GM19328 (cell line): ENCODE results near the gene CRLF1.
"Not testable (repeated sequence)": the region's sequence is repeated elsewhere in the genome, so short reads cannot be mapped to it uniquely, and the experiment has no call there.

Experiments
- ATAC-seq: cut with Tn5 transposase; IDR thresholded peaks from one replicate; pipeline ENCODE4 v1.9.1; 2021; ENCODE audit warnings: mild to moderate bottlenecking, moderate library complexity; ENCODE audit not compliant: unreplicated experiment

The CRLF1 gene

DNA sequence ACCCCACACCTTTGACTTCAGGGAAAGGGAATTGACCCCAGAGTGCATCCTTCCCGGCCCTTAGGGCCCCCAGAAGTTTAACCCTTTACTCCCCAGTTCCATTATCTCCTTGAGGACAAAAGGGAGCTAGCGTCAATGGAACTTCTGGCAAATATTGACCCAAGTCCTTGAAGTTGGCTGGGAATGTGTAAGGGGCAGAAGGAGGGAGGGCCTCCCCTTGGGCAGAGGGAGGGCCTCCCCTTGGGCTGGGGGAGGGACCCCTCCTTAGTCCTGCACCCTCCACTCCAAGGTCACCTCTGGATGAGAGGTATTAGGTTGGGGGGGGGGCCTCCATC is 3.1 kb upstream of the CRLF1 start:
- no peak for ATAC-seq

GRCh38 chr19:18608805-18609716 is 2.5 kb upstream of the CRLF1 start:
- no peak for ATAC-seq

DNA sequence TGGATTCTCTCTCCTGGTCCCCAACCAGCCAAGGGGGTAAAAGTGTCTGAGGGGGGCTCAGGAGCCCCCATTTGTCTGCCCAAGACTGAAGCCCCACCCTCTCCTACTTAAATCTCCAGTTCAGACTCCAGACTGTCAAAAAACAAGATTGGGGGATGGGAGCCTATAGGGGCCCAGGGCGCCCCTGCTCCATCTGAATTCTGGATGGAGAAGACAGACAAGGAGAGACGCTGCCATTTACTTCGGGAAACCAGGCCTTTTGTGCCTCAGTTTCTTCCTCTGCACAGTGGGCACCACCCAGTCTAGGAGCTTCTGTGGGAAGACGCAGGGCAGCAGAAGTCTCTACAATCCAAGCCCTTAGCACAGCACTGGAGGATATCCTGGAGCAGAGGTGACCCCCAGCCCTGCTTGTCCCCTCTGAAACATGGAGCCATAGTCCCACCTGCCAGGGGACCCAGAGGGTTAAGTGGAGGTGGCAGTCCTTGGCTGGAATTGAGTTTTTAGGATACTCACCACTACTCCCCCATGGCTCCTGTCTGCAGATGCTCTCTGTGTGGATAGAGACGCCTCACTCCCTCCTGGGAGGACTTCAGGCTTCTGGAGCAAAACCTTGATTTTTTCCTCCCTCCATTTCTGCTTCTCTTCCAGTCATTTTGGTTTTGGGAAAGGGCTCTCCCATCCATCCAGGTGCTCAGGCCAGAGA is 1.7 kb upstream of the CRLF1 start:
- ATAC-seq = no peak

- ATAC-seq = no peak
Measured at GRCh38 chr19:18607226-18608101, 865 bp upstream of the CRLF1 start.

DNA sequence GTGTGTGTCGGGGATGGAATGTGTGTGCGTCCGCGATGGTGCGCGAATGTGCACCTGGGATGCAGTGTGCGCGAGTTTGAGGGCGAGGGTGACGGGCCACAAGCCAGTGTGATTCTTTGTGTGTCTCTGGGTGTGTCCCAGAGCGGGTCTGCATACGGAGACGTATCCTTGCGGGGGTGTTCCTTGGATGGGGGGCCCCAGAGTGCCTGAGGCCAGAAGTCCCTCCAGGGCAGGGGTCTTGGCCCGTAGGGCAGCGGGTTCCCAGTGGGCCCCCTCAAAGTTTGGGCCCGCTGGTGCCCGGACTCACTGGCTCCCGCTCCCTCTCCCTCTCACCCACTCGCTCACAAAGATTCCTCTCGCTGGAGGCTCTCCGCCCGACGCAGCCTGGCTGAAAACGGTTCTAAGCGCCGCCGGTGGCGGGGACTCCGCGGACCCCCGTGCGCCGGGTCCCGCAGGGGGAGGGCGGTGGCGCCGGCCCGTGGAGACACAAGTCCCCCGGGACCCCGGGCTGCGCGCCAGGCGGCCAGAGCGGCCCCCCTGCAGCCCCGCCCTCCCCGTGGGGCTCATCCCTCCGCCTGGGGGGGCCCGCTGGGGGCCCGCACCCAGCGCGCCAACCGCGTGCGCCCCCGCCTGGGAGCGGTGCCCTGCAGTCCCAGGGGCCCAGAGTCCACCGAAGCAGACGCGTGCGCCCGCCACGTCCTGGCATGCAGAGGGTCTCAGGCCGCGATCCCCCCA is 886 bp downstream of the CRLF1 start:
- ATAC-seq = no peak

DNA sequence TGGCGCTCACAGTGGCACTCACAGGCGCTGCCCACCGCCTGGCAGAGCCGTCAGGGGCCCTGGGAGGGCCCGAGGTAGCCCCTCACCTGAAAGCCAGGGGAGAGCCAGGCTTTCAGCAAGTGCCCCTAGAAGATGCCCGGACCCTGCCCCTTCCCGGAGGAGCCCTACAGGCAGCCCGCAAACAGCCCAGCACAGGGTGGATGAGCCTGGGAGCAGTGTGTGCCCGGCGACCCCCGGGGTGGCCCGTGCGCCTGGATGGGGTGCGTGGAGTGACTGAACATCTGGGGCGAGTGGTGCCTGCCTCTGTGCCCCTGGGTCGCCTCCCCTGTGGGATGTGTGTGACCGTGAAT is 1.4 kb downstream of the CRLF1 start:
- ATAC-seq = no peak

DNA sequence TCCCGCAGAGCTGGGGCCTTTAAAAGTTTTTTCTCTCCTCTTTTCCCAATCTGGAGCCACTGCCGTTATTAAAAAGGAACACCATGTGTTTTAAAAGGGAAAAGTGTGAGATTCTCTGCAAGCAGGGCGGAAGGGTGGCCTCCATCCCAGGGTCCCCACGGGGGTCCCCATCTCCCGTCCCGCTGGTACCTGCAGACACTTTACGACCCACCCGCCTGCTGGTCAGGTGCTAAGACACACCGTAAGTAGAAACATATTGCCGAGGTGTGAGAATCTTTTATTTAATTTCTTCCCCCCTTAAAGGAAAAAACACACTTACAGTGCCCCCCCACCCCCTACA is 1.8 kb downstream of the CRLF1 start:
- ATAC-seq = no peak

DNA sequence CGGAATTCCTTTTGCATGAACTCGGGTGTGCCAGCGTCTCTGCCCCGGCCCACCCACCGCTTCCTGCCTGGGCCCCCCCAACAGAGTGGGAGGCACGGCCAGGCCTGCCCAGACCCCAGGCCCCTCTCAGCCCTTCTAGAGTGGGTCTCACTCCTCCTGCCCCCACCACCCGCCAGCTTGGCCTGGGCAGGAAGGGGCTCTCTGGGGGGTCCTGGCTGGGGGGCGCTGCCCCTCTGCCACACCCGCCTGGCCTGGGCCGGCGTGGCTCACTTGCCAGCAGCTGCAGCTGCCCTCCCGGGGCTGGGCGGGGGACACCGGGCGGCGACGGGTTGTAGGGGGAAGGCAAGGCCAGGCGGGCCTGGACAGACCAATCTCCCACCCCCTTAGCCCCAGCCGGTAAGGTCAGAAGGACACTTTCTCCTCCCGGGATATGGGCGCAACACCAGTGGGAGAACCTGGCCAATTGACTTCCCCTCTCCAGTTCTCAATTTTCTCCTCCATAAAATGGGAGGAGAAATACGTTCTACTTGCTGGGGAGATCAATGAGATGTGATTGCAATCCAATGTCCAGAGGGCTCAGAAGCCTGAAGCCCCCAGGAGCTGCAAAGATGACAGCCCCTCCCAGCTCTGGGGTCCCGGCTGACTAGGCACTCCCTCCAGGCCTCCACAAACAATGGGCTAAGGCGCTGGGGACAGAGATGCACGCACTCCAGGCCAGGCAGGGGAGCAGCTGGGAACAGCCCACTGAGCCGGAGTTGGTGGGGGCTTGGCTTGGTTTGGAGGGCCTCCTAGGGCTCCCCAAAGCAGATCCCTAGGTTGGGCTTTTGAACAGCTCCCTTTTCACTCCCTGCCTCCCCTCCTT is 2.4 kb downstream of the CRLF1 start:
- ATAC-seq = no peak

DNA sequence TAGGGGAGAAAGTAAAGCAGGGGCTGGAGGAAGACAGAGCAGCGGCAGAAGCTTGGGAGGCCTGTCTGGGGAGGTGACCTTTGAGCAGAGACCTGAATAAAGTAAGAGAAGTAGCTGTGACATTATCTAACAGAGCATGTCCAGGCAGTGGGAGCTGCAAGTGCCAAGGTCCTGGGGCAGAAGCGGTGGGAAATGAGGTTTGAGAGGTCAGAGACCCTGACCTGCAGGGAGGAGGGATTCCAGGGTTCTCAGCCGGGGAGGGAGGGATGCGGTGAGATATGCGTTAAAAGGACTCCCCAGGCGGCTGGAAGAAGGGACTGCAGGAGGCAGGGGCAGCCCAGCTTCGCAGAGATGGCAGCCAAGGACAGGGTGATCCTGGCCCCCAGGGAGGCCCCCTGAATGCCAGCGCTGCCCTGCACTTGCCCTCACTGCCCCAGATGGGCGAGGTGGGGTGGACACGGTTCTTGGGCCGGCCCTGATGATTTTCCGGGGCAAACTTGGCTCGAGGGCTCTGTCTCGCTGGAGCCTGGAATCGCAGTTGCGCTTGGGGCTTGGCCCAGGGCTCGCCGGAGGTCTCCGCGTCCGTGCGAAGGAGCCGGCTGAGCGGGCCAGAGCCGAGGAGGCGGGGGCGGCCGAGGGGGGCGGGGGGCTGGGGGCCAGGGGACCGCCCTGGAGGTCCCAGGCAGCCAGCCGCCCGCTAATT is 3.2 kb downstream of the CRLF1 start:
- no peak for ATAC-seq

DNA sequence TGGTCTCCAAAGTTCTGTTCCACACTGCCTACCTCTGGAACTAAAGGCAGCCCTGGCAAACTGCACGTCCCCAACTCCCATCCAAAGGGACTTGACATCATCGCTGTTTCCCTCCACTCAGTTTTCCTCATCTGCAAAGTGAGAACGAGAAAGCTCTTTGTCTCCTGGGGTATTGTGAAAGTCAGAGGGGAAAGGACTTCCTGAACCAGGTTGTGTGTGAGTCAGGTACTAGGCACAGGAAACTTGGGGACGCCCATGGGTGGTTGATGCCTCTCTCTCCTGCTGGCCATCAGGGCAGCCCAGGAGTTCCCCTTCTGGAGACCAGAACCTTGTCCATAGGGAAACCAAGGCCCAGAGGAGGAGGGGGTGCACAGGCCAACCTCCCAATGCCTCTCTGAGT is 4.7 kb downstream of the CRLF1 start:
- ATAC-seq = no peak

- ATAC-seq = not testable (repeated sequence)
Measured at GRCh38 chr19:18600692-18601397, 5.8 kb downstream of the CRLF1 start.

- ATAC-seq = no peak
Measured at GRCh38 chr19:18599485-18599884, 7.1 kb downstream of the CRLF1 start.

DNA sequence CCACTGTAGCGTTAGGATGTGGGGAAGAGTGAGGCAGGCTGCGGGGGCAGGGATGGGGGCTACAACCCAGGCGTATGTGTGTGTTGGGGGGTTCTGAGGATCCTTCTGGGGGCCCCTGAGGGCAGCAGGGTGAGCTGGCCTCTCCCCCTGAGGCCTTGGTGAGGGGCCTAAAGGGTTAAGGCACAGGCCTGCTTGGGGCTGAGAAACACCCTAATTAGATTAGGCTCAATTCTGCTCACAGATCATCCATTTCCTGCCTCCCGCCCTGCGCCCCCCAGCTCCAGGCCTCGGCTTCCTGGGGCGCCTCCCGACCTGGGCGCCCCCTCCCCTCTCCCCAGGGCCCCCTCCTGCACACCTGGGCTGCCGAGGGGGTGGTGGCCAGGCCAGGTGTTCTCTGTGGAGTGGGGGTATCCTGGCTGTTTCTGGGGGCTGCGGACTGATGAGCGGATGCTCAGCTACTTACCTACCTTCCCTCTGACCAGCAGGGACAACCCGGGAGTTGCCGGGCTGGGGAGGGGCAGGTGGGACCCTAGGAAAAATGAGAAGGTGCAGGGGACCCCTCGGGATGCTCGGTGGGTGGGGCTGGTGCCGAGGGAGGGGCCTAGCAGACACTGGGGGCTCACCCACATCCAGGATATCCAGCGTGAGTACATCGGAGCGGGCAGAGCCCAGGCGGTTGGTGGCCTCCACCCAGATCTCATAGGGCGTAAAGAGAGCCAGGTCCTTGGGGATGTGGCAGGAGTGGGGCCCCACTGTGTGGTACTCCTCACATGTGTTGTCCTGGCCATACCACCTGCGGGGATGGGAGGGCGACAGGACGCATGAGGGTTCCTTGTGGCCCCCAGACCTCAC is 8.6 kb downstream of the CRLF1 start:
- ATAC-seq = no peak

DNA sequence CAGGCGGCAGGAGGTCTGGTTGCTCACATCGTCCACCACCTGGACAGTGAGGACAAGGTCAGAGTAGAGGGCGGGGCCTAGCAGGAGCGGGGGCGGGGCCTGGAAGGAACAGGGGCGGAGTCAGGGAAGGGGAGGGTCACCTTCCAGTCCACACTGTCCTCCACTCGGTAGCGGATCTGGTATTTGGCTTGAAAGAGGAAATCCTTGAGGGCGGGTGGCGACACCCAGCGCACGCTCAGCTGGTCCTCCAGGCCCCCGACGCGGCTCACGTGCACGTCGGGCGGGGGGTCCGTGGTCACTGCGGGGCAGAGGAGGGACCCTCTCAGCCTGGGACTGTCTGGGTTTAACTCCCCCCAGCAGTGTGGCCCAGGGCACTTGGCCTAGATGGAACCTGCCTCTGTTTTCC is 9.8 kb downstream of the CRLF1 start:
- no peak for ATAC-seq

- no peak for ATAC-seq
Measured at GRCh38 chr19:18595475-18595874, 11.1 kb downstream of the CRLF1 start.

- ATAC-seq = no peak
Measured at GRCh38 chr19:18594824-18595373, 11.7 kb downstream of the CRLF1 start.

DNA sequence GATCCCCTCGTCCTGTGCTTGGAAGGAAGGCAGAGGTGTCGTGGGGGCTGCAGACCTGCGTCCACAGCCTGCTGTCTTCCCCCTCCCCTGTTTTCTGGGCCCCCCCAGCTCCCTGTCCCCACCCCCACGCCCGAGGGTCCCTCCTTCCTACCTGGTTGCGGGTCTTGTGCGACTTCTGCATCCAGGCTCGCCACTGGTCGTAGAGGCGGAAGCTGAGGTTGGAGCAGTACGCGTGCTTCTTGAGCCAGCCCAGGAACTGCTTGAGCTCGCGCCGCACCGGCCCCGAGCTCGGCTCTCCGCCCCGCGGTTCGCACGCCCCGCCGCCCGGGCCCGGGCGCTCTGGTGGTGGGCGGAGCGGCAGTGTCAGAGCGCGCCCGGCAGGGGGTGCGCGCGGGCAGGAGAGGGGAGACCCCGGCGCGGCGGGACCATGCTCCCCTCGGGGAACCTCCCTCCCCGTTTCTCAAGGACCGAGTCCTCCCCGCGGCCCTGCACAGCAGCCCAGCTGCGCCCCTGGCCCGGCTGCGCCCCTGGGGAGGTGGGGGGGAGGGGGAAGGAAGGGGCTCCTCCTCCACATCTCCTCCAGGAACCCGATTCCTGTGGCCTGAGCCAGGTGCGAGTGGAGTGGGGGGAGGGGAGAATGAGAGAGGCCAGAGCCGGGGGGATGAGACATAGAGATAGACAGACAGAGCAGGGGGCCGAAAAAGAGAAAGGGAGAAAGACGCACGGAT is 12.3 kb downstream of the CRLF1 start:
- ATAC-seq = no peak
